PC-3 (cell line): ENCODE measurements around the gene GP1BB.

Source experiments
- CTCF ChIP-seq: fragments of 300-600 bp; sonication (generic); conservative IDR thresholded peaks from 2 replicates; pipeline ENCODE4 v1.5.1; 2017; ENCODE audit warnings: antibody characterized with exemption, low read depth, mild to moderate bottlenecking, low read length
- EZH2 ChIP-seq: fragments of 300-600 bp; sonication (generic); IDR thresholded peaks from one replicate; pipeline ENCODE4 v1.6.1; 2017; ENCODE audit warnings: antibody characterized with exemption, mild to moderate bottlenecking, low read length; ENCODE audit not compliant: unreplicated experiment
- EZH2phosphoT487 ChIP-seq: fragments of 300-600 bp; sonication (generic); IDR thresholded peaks from 2 replicates; pipeline ENCODE4 v1.6.1; 2018; ENCODE audit warnings: mild to moderate bottlenecking, antibody characterized with exemption, low read length, borderline replicate concordance

- TF ChIP-seq CTCF (no peak), EZH2phosphoT487 (no peak), EZH2 (no peak)
Measured at GRCh38 chr22:19716041-19716828, 7.1 kb upstream of the GP1BB start.
